H9 (cell line): ENCODE data around the gene HOXA1. TPM values are rescaled to one million over a fixed set of nuclear protein-coding genes. Genes with fewer than 3 reads are reported as not detected.

ENCODE experiments used
- DNase-seq: peaks from one replicate; pipeline ENCODE4 v3.0.0-alpha.2; 2017
- H2AFZ ChIP-seq: one replicate; pipeline ENCODE4 v1.6.1; 2013; ENCODE audit warnings: mild to moderate bottlenecking, low read length, control low read depth, moderate library complexity
- H2AK5ac ChIP-seq: 2 replicates; pipeline ENCODE4 v1.6.1; 2013; ENCODE audit warnings: low read length, control low read depth, mixed read lengths; ENCODE audit not compliant: insufficient read length
- H2BK120ac ChIP-seq: one replicate; pipeline ENCODE4 v1.6.1; 2013; ENCODE audit warnings: low read depth, mild to moderate bottlenecking, low read length, control low read depth, inconsistent platforms; ENCODE audit not compliant: poor library complexity, severe bottlenecking
- H2BK12ac ChIP-seq: 2 replicates; pipeline ENCODE4 v1.6.1; 2013; ENCODE audit warnings: low read length, control low read depth, mixed read lengths, low read depth; ENCODE audit not compliant: insufficient read length
- H2BK15ac ChIP-seq: 2 replicates; pipeline ENCODE4 v1.6.1; 2013; ENCODE audit warnings: low read depth, low read length, control low read depth
- H2BK20ac ChIP-seq: one replicate; pipeline ENCODE4 v1.6.1; 2013; ENCODE audit warnings: low read depth, mild to moderate bottlenecking, low read length, control low read depth, inconsistent platforms; ENCODE audit not compliant: poor library complexity, severe bottlenecking
- H2BK5ac ChIP-seq: 2 replicates; pipeline ENCODE4 v1.6.1; 2013; ENCODE audit warnings: low read length, control low read depth, mixed read lengths; ENCODE audit not compliant: insufficient read length
- H3K14ac ChIP-seq: 2 replicates; pipeline ENCODE4 v1.6.1; 2013; ENCODE audit warnings: low read length, control low read depth; ENCODE audit not compliant: insufficient read depth
- H3K18ac ChIP-seq: 2 replicates; pipeline ENCODE4 v1.6.1; 2013; ENCODE audit warnings: low read depth, mild to moderate bottlenecking, mixed read lengths, low read length, control low read depth; ENCODE audit not compliant: insufficient read length
- H3K23ac ChIP-seq: 2 replicates; pipeline ENCODE4 v1.6.1; 2013; ENCODE audit warnings: low read length, control low read depth, mixed read lengths, low read depth; ENCODE audit not compliant: insufficient read length
- H3K23me2 ChIP-seq: 2 replicates; pipeline ENCODE4 v1.6.1; 2013; ENCODE audit warnings: low read depth, mild to moderate bottlenecking, mixed read lengths, low read length, control low read depth; ENCODE audit not compliant: insufficient read length, poor library complexity, severe bottlenecking
- H3K27ac ChIP-seq: 2 replicates; pipeline ENCODE4 v1.5.1; 2013; ENCODE audit warnings: low read length, control low read depth, mixed read lengths, low read depth; ENCODE audit not compliant: insufficient read length
- H3K27me3 ChIP-seq: 2 replicates; pipeline ENCODE4 v1.6.1; 2013; ENCODE audit warnings: low read length, control low read depth, inconsistent platforms; ENCODE audit not compliant: insufficient read depth
- H3K4ac ChIP-seq: 2 replicates; pipeline ENCODE4 v1.6.1; 2013; ENCODE audit warnings: low read depth, mild to moderate bottlenecking, control low read depth, inconsistent platforms, low read length, moderate library complexity
- H3K4me1 ChIP-seq: 2 replicates; pipeline ENCODE4 v1.6.1; 2013; ENCODE audit warnings: low read length, control low read depth, inconsistent platforms; ENCODE audit not compliant: insufficient read depth
- H3K4me2 ChIP-seq: 2 replicates; pipeline ENCODE4 v1.6.1; 2013; ENCODE audit warnings: low read length, control low read depth, mixed read lengths; ENCODE audit not compliant: insufficient read length, insufficient read depth
- H3K56ac ChIP-seq: 2 replicates; pipeline ENCODE4 v1.6.1; 2013; ENCODE audit warnings: low read depth, mild to moderate bottlenecking, mixed read lengths, low read length, control low read depth; ENCODE audit not compliant: insufficient read length
- H3K79me1 ChIP-seq: 2 replicates; pipeline ENCODE4 v1.6.1; 2013; ENCODE audit warnings: low read depth, mild to moderate bottlenecking, moderate library complexity, low read length, control low read depth, inconsistent platforms; ENCODE audit not compliant: insufficient read depth, poor library complexity, severe bottlenecking
- H3K79me2 ChIP-seq: 2 replicates; pipeline ENCODE4 v1.6.1; 2013; ENCODE audit warnings: low read length, control low read depth, inconsistent platforms; ENCODE audit not compliant: insufficient read depth
- H3K9ac ChIP-seq: 2 replicates; pipeline ENCODE4 v1.6.1; 2013; ENCODE audit warnings: low read length, control low read depth, mixed read lengths; ENCODE audit not compliant: insufficient read length; ENCODE audit errors: extremely low read depth
- H3K9me3 ChIP-seq: one replicate; pipeline ENCODE4 v1.6.1; 2013; ENCODE audit warnings: low read depth, low read length, inconsistent platforms; ENCODE audit not compliant: control insufficient read depth
- H3T11ph ChIP-seq: one replicate; pipeline ENCODE4 v1.6.1; 2013; ENCODE audit warnings: mild to moderate bottlenecking, low read length, control low read depth, inconsistent platforms
- H4K20me1 ChIP-seq: one replicate; pipeline ENCODE4 v1.6.1; 2013; ENCODE audit not compliant: control insufficient read depth, insufficient read length, insufficient read depth
- H4K5ac ChIP-seq: 2 replicates; pipeline ENCODE4 v1.6.1; 2013; ENCODE audit warnings: low read depth, mild to moderate bottlenecking, mixed read lengths, low read length, control low read depth; ENCODE audit not compliant: insufficient read length
- H4K8ac ChIP-seq: replicated peaks from 2 replicates; pipeline ENCODE4 v1.6.1; 2013; ENCODE audit warnings: low read length, control low read depth, mixed read lengths, low read depth; ENCODE audit not compliant: insufficient read length
- H4K91ac ChIP-seq: 2 replicates; pipeline ENCODE4 v1.6.1; 2013; ENCODE audit warnings: low read depth, mild to moderate bottlenecking, moderate library complexity, mixed read lengths, low read length, control low read depth; ENCODE audit not compliant: insufficient read length
- H3K27ac Mint-ChIP-seq, 3 experiments: 2 replicates in 2 of 3; 3 replicates in 1 of 3; pipeline ENCODE4 v1.8.0; 2020 to 2021; ENCODE audit warnings: mixed read lengths in 3 of 3, mild to moderate bottlenecking in 1 of 3, moderate library complexity in 1 of 3
- H3K27me3 Mint-ChIP-seq: 2 replicates; pipeline ENCODE4 v1.8.0; 2021; ENCODE audit warnings: low read depth, mild to moderate bottlenecking, moderate library complexity, mixed read lengths
- H3K36me3 Mint-ChIP-seq, 3 experiments: 2 replicates in 2 of 3; 3 replicates in 1 of 3; pipeline ENCODE4 v1.8.0; 2020 to 2021; ENCODE audit warnings: low read depth in 3 of 3, mixed read lengths in 3 of 3; ENCODE audit not compliant: insufficient read depth in 1 of 3
- H3K4me1 Mint-ChIP-seq, 2 experiments: 2 replicates each; pipeline ENCODE4 v1.8.0; 2020; ENCODE audit warnings: mixed read lengths in 2 of 2
- H3K4me3 Mint-ChIP-seq, 2 experiments: 2 replicates in 1 of 2; 3 replicates in 1 of 2; pipeline ENCODE4 v1.8.0; 2020 to 2021; ENCODE audit warnings: mild to moderate bottlenecking in 2 of 2, mixed read lengths in 2 of 2, moderate library complexity in 1 of 2
- H3K9me3 Mint-ChIP-seq, 2 experiments: 2 replicates in 1 of 2; 3 replicates in 1 of 2; pipeline ENCODE4 v1.8.0; 2020; ENCODE audit warnings: mild to moderate bottlenecking in 2 of 2, mixed read lengths in 2 of 2, moderate library complexity in 1 of 2
- WGBS: extraction: QIAGEN DNeasy Blood & Tissue Kit; methylation state at CpG from one replicate; pipeline ENCODE4 v1.1.7; 2013; ENCODE audit warnings: missing lambda C conversion rate, low lambda C conversion rate, mixed read lengths; ENCODE audit not compliant: insufficient read length; ENCODE audit errors: extremely low coverage; 5-methylcytosine and 5-hydroxymethylcytosine counted together
- total RNA-seq: library from RNA; stranded (reverse); gene quantifications from 2 replicates; pipeline ENCODE4 v1.2.1, GENCODE V29; 2021
- TF ChIP-seq, protein P1 (sequence below): fragments of 200-600 bp; sonication (generic); conservative IDR thresholded peaks from 3 replicates; pipeline ENCODE4 v1.8.0; 2021; ENCODE audit warnings: antibody characterized with exemption, mild to moderate bottlenecking

Gene HOXA1
- total RNA-seq, 1 experiment from 2014 or later = not detected

DNA sequence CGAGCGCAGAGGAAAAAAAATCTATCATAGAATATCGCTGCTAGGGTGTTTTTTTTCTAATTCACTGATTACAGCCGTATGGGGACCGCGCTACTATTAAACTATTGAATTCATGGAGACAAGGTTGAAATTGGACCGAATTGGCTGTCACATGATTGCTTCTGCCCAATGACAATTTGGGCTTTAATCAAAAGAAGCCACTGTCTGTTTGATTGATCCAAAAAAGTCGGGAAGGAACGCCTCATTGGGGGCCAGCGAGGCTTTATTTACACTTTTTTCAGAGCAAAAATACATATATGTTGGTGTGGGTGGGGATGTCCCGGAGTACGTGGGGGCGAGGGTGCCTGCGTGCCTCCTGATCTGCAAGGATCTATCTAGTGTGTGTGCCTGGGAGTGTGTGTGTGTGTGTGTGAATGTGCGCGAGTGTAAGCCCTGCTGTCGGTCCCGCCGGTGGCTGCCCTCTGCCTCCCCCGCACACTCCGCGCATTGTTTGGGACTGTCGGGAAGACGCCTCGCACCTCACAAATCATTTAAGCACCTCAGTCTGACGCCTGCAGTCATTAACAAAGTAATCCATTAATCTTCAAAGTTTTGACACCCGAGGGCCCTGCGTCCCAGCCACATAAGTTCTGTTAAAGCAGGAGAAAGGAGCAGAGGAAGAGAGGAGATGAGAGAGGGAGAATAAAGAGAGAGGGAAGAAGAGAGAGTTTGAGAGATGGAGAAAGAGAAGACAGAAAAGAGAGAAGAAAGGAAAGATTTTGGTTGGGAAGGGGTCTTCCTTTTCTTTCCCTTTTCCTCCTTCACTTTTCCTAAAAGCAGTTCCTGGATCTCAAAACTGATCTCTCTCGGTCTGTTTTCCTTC is 7.0 kb upstream of the HOXA1 start, which contains the start of gene HOXA2:
Gene HOXA2 (minus strand): TSS at position 103 of the 862 bp plus-strand sequence. CDS start 183 bp downstream, outside the sequence.
- Histone ChIP-seq H3K27me3 (peaks cover 98% of the 10 kb centered on the region), H3K4me1 (no peaks in the 10 kb centered on the region)

More for the DNA sequence above, 7.0 kb upstream of the HOXA1 start, which contains the start of gene HOXA2:
- Histone ChIP-seq H4K20me1 (peaks cover 2% of the 10 kb centered on the region), H3K9ac (no peak within 1 kb of the TSS), H3K18ac (no peak within 1 kb of the TSS), H3K27ac (no peak within 1 kb of the TSS), H2BK12ac (no peak within 1 kb of the TSS), H3K14ac (no peak within 1 kb of the TSS), H2BK5ac (no peak within 1 kb of the TSS), H3K9me3 (no peaks in the 10 kb centered on the region), H4K5ac (no peak within 1 kb of the TSS), H4K91ac (no peak within 1 kb of the TSS), H3K56ac (no peak within 1 kb of the TSS), H2BK15ac (no peak within 1 kb of the TSS), H2BK120ac (no peak within 1 kb of the TSS), H3T11ph (no peak within 1 kb of the TSS), H4K8ac (no peak within 1 kb of the TSS), H3K4ac (no peak within 1 kb of the TSS), H3K23me2 (no peaks in the 10 kb centered on the region), H2AK5ac (no peak within 1 kb of the TSS), H2BK20ac (no peak within 1 kb of the TSS), H3K23ac (no peak within 1 kb of the TSS), H3K79me2 (no peaks in the 10 kb centered on the region), H2AFZ (no peak within 1 kb of the TSS), H3K79me1 (no peaks in the 10 kb centered on the region), H3K4me2 (no peak within 1 kb of the TSS)
- H3K4me1 Mint-ChIP-seq = peaks cover 12 to 47% of the 10 kb centered on the region in 2 experiments
- peaks cover 100% of the 10 kb centered on the region for H3K27me3 Mint-ChIP-seq
- WGBS = no CpG with 5 or more reads among the region's 29 CpGs
- no peak for DNase-seq
- TF ChIP-seq, protein P1, sequence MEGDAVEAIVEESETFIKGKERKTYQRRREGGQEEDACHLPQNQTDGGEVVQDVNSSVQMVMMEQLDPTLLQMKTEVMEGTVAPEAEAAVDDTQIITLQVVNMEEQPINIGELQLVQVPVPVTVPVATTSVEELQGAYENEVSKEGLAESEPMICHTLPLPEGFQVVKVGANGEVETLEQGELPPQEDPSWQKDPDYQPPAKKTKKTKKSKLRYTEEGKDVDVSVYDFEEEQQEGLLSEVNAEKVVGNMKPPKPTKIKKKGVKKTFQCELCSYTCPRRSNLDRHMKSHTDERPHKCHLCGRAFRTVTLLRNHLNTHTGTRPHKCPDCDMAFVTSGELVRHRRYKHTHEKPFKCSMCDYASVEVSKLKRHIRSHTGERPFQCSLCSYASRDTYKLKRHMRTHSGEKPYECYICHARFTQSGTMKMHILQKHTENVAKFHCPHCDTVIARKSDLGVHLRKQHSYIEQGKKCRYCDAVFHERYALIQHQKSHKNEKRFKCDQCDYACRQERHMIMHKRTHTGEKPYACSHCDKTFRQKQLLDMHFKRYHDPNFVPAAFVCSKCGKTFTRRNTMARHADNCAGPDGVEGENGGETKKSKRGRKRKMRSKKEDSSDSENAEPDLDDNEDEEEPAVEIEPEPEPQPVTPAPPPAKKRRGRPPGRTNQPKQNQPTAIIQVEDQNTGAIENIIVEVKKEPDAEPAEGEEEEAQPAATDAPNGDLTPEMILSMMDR = no peak
- H3K4me3 Mint-ChIP-seq = peak within 1 kb of the TSS in 1 of 2 experiments; percentile 65; a peak in 3 of 5 replicates
- H3K36me3 Mint-ChIP-seq = no peaks in the 10 kb centered on the region
- no peak within 1 kb of the TSS for H3K27ac Mint-ChIP-seq
- H3K9me3 Mint-ChIP-seq = peaks cover 8 to 22% of the 10 kb centered on the region in 2 experiments
